Stimulated activated CD4-positive, alpha-beta T cell treated with anti-CD3 and anti-CD28 coated beads, Interleukin-15, amount 100 ng/mL, for 48 hours (primary cell): ENCODE measurements around the gene LRRC8C.

Experiments used
- DNase-seq, 2 donors: peaks; one replicate each; pipeline ENCODE4 v3.0.0-alpha.2; 2020; ENCODE audit warnings: low read depth in 2 of 2

Gene LRRC8C

GRCh38 chr1:89633800-89634625 lies 1.1 kb downstream of the LRRC8C start:
- DNase-seq: peak in 1 of 2 donors; percentile 24

- no peak for DNase-seq
Measured at GRCh38 chr1:89635825-89636815, 3.2 kb downstream of the LRRC8C start.

- no peak for DNase-seq
Measured at GRCh38 chr1:89637496-89637895, 4.6 kb downstream of the LRRC8C start.

- no peak for DNase-seq
Measured at GRCh38 chr1:89640440-89640839, 7.5 kb downstream of the LRRC8C start.

GRCh38 chr1:89641781-89642180 lies 8.9 kb downstream of the LRRC8C start:
- DNase-seq: no peak

- DNase-seq: no peak
Measured at GRCh38 chr1:89643577-89643976, 10.7 kb downstream of the LRRC8C start.

GRCh38 chr1:89644119-89644814 lies 11.3 kb downstream of the LRRC8C start:
- no peak for DNase-seq

GRCh38 chr1:89646259-89646658 lies 13.3 kb downstream of the LRRC8C start:
- DNase-seq: no peak

GRCh38 chr1:89649783-89650182 lies 16.9 kb downstream of the LRRC8C start:
- no peak for DNase-seq

- no peak for DNase-seq
Measured at GRCh38 chr1:89652373-89652772, 19.5 kb downstream of the LRRC8C start.

- no peak for DNase-seq
Measured at GRCh38 chr1:89657886-89658285, 25.0 kb downstream of the LRRC8C start.

GRCh38 chr1:89659322-89660081 lies 26.6 kb downstream of the LRRC8C start:
- DNase-seq: no peak

- DNase-seq: no peak
Measured at GRCh38 chr1:89660224-89661061, 27.5 kb downstream of the LRRC8C start.

- no peak for DNase-seq
Measured at GRCh38 chr1:89665941-89666340, 33.0 kb downstream of the LRRC8C start.

- DNase-seq: no peak
Measured at GRCh38 chr1:89666640-89667039, 33.7 kb downstream of the LRRC8C start.

- DNase-seq: no peak
Measured at GRCh38 chr1:89667691-89668090, 34.8 kb downstream of the LRRC8C start.

- DNase-seq: no peak
Measured at GRCh38 chr1:89668961-89669360, 36.0 kb downstream of the LRRC8C start.

- DNase-seq: no peak
Measured at GRCh38 chr1:89669441-89669840, 36.5 kb downstream of the LRRC8C start.

- no peak for DNase-seq
Measured at GRCh38 chr1:89670163-89670562, 37.2 kb downstream of the LRRC8C start.

- no peak for DNase-seq
Measured at GRCh38 chr1:89670711-89671110, 37.8 kb downstream of the LRRC8C start.
